Ishikawa (cell line): ENCODE measurements around the gene PTCH2.

Experiments used
- CEBPB ChIP-seq: IDR thresholded peaks from 2 replicates; pipeline ENCODE4 v1.6.1; 2012
- CREB1 ChIP-seq: IDR thresholded peaks from 2 replicates; pipeline ENCODE4 v1.6.1; 2012; ENCODE audit warnings: low read depth
- EGR1 ChIP-seq: IDR thresholded peaks from 2 replicates; pipeline ENCODE4 v1.6.1; 2012
- EP300 ChIP-seq: IDR thresholded peaks from 2 replicates; pipeline ENCODE4 v1.6.1; 2012; ENCODE audit warnings: borderline replicate concordance
- FOXM1 ChIP-seq: IDR thresholded peaks from 2 replicates; pipeline ENCODE4 v1.6.1; 2012; ENCODE audit warnings: low read depth, borderline replicate concordance
- NFIC ChIP-seq: IDR thresholded peaks from 2 replicates; pipeline ENCODE4 v1.6.1; 2012
- RAD21 ChIP-seq: IDR thresholded peaks from 2 replicates; pipeline ENCODE4 v1.6.1; 2012; ENCODE audit warnings: low read depth
- TAF1 ChIP-seq: IDR thresholded peaks from 2 replicates; pipeline ENCODE4 v1.6.1; 2012; ENCODE audit warnings: low read depth, mild to moderate bottlenecking
- TCF12 ChIP-seq: IDR thresholded peaks from 2 replicates; pipeline ENCODE4 v1.6.1; 2012; ENCODE audit warnings: low read depth
- TEAD4 ChIP-seq: IDR thresholded peaks from 2 replicates; pipeline ENCODE4 v1.6.1; 2012
- YY1 ChIP-seq: IDR thresholded peaks from 2 replicates; pipeline ENCODE4 v1.6.1; 2012; ENCODE audit warnings: low read depth
- ZBTB7A ChIP-seq: IDR thresholded peaks from 2 replicates; pipeline ENCODE4 v1.6.1; 2012; ENCODE audit warnings: low read depth
- TF ChIP-seq, protein P1 (sequence below): IDR thresholded peaks from 2 replicates; pipeline ENCODE4 v1.6.1; 2012; ENCODE audit warnings: low read depth, mild to moderate bottlenecking
- TF ChIP-seq, protein P2 (sequence below): IDR thresholded peaks from 2 replicates; pipeline ENCODE4 v1.6.1; 2012
- TF ChIP-seq, protein P3 (sequence below): IDR thresholded peaks from 2 replicates; pipeline ENCODE4 v1.6.1; 2012

PTCH2 gene

DNA sequence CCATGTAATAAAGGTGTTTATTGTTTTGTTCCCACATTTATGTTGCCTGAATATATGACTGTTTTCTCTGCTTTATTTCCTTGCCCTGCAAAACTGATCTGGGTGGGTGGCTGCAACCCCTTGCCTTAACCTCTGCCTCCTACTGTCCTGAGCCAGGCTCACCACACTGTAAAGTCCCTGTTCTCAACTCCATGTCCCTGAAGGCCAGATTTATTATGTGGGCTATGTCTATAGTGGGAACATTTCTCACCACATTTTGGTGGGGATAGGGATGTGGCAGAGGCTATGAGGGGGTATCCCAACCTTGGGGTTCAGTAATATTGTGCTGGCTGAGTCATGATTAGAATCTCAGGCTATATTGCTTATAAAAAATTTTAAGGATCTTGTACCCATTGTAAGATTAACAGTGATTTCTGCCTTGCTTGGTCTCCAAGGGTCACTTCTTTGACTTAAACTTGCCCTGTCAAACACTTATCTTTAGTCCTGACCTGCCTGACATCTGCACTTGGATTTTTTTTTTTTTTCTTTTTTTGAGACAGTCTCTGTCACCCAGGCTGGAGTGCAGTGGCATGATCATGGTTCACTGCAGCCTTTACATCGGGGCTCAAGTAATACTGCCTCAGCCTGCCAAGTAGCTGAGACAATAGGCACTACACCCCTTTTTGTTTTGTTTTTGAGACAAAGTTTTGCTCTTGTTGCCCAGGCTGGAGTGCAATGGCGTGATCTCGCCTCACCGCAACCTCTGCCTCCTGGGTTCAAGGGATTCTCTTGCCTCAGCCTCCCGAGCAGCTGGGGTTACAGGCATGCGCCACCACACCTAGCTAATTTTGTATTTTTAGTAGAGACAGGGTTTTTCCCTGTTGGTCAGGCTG is 64.1 kb downstream of the PTCH2 start:
- TF ChIP-seq EP300 (no peak), CREB1 (no peak)

DNA sequence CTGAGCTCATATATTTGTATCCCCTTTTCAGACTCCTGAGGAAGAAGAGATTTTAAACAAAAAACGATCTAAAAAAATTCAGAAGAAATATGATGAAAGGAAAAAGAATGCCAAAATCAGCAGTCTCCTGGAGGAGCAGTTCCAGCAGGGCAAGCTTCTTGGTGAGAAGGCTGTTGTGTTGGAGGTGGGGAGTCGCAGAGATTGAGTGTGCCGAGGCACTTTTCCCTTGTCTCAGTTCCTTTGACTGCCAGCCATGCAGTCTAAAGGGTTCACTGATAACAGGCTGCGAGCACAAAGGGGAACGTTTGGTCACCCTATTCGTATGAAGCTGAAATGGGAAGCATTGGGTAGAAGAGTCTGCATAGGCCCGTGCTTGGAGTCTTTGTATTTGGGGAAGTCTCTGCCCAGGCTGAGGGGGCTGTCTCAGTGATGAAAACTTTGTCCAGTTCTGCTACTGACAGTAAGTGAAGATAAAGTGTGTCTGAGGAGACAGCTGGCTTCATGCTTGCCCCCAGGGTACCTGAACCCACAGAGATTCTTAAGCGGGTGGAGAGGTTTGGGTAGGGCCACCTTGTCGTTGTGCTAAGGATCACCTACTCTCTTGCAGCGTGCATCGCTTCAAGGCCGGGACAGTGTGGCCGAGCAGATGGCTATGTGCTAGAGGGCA is 65.0 kb downstream of the PTCH2 start:
- no peak for TF ChIP-seq CEBPB
- TF ChIP-seq, protein P1, sequence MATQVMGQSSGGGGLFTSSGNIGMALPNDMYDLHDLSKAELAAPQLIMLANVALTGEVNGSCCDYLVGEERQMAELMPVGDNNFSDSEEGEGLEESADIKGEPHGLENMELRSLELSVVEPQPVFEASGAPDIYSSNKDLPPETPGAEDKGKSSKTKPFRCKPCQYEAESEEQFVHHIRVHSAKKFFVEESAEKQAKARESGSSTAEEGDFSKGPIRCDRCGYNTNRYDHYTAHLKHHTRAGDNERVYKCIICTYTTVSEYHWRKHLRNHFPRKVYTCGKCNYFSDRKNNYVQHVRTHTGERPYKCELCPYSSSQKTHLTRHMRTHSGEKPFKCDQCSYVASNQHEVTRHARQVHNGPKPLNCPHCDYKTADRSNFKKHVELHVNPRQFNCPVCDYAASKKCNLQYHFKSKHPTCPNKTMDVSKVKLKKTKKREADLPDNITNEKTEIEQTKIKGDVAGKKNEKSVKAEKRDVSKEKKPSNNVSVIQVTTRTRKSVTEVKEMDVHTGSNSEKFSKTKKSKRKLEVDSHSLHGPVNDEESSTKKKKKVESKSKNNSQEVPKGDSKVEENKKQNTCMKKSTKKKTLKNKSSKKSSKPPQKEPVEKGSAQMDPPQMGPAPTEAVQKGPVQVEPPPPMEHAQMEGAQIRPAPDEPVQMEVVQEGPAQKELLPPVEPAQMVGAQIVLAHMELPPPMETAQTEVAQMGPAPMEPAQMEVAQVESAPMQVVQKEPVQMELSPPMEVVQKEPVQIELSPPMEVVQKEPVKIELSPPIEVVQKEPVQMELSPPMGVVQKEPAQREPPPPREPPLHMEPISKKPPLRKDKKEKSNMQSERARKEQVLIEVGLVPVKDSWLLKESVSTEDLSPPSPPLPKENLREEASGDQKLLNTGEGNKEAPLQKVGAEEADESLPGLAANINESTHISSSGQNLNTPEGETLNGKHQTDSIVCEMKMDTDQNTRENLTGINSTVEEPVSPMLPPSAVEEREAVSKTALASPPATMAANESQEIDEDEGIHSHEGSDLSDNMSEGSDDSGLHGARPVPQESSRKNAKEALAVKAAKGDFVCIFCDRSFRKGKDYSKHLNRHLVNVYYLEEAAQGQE, result no peak
- TF ChIP-seq, protein P2, sequence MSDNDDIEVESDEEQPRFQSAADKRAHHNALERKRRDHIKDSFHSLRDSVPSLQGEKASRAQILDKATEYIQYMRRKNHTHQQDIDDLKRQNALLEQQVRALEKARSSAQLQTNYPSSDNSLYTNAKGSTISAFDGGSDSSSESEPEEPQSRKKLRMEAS, result no peak
- TF ChIP-seq, protein P3, sequence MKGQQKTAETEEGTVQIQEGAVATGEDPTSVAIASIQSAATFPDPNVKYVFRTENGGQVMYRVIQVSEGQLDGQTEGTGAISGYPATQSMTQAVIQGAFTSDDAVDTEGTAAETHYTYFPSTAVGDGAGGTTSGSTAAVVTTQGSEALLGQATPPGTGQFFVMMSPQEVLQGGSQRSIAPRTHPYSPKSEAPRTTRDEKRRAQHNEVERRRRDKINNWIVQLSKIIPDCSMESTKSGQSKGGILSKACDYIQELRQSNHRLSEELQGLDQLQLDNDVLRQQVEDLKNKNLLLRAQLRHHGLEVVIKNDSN, result no peak
- no peak for TF ChIP-seq EP300
- no peak for TF ChIP-seq EGR1
- TF ChIP-seq TCF12, result no peak
- TF ChIP-seq FOXM1, result no peak
- no peak for TF ChIP-seq RAD21
- TF ChIP-seq YY1, result no peak
- TF ChIP-seq NFIC, result no peak
- no peak for TF ChIP-seq TAF1
- no peak for TF ChIP-seq CREB1
- no peak for TF ChIP-seq TEAD4
- no peak for TF ChIP-seq ZBTB7A

DNA sequence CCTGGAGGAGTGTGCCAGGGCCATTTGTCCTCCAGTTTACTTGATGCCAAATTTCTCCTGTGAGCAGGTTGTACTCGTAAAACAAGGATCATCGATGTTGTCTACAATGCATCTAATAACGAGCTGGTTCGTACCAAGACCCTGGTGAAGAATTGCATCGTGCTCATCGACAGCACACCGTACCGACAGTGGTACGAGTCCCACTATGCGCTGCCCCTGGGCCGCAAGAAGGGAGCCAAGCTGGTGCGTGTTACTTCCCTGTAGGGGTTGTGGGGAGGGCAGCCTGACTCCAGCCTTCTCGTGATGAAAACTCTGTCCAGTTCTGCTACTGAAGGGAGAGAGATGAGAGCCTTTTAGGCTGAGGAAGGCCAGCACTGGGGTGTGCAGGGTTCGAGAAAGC is 65.5 kb downstream of the PTCH2 start:
- TF ChIP-seq EGR1 (no peak), ZBTB7A (no peak), TCF12 (no peak), TAF1 (no peak), FOXM1 (no peak), YY1 (no peak), TEAD4 (no peak), RAD21 (no peak), NFIC (no peak), EP300 (no peak)
- TF ChIP-seq, protein P1, result no peak
- TF ChIP-seq, protein P3, result no peak

DNA sequence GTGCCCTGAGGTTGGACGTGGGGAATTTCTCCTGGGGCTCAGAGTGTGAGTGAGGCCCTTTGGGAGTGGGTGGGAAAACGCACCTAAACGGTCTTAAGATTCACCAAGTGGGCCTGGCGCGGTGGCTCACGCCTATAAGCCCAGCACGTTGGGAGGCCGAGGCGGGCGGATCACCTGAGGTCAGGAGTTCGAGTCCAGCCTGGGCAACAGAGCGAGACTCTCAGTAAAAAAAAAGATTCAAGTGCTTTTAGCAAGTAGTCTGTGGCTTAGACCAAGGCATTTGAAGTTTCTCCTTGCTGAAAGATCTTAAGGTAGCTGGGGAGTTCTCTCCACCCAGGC is 66.4 kb downstream of the PTCH2 start:
- TF ChIP-seq EGR1, result no peak
- no peak for TF ChIP-seq NFIC
- TF ChIP-seq, protein P1, result no peak
- no peak for TF ChIP-seq EP300
- no peak for TF ChIP-seq RAD21
- no peak for TF ChIP-seq CEBPB
- TF ChIP-seq YY1, result no peak
- TF ChIP-seq CREB1, result no peak
- TF ChIP-seq, protein P3, result no peak
